NCI-H345 treated with DMSO at 0.1 percent for 48 hours (cell line): Measurements from ENCODE around the gene PDE6G.
A peak's percentile ranks its signal among the peaks of the same experiment; 100 is the strongest.
"Not testable (repeated sequence)": the region's sequence is repeated elsewhere in the genome, so short reads cannot be mapped to it uniquely, and the experiment has no call there.

Source experiments
- DNase-seq: peaks from one replicate; lab custom pipeline; 2025; ENCODE audit not compliant: unreplicated experiment; lab: John Stamatoyannopoulos, UW

PDE6G gene

DNA sequence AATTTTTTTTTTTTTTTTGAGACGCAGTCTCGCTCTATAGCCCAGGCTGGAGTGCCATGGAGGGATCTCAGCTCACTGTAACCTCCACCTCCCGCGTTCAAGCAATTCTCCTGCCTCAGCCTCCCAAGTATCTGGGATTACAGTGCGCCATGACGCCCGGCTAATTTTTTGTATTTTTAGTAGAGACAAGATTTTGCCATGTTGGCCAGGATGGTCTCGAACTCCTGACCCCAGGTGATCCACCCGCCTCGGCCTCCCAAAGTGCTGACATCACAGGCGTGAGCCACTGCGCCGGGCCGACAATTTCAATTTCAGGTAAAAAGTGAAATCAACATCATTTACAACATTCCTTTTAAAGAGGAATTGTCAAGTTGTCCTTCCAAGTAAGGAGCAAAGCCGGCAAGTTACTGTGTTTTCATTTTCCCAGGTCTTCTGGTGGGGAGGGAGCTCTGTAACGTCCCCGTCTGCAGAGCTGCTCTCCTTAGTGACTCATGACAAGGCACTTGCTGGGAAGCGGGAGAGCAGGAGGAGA, 20.3 kb downstream of the PDE6G start:
- no peak for DNase-seq

DNA sequence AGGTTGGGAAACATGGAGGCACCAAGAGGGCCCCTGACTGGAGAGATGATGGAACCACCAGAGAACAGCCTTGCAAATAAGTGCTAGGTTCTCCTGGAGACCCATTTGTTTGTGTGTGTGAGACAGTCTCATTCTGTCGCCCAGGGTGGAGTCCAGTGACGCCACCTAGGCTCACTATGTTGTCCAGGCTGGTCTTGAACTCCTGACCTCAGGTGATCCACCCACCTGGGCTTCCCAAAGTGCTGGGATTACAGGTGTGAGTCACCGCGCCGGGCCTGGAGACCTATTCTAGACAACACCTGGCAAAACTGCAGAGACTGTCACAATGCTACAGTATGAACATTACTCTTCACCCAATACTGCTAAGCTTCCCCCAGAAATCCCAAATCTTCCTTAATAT, 20.9 kb downstream of the PDE6G start:
- no peak for DNase-seq

DNA sequence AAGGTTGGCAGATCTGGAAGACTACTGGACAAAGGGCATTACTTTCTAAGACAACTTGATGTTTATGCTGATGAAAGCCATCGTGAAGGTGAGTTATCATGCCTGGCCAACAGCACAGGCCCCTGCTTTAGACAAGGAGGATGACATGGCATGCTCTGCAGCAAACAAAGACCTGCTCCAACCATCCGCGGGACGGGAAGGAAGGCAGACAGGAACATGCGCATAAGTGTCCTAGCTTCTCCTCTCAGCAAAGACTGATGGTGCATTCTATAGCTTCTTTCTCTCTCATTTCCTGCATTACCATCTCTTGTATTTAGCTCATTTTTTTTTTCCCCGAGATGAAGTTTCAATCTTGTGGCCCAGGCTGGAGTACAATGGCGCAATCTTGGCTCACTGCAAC, 24.9 kb downstream of the PDE6G start:
- DNase-seq, result no peak

DNA sequence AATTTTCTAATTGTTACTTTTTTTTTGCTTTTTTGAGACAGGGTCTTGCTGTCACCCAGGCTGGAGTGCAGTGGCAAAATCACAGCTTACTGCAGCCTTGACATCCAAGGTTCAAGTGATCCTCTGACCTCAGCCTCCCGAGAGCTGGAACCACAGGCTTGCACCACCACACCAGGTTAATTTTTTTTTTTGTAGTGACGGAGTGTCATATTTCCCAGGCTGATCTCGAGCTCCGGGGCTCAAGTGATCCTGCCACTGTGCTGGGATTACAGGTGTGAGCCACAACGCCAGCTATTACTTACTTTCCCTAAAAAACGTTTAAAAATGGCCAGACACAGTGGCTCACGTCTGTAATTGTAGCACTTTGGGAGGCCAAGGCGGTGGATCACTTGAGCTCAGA, 26.1 kb downstream of the PDE6G start:
- DNase-seq, result no peak

DNA sequence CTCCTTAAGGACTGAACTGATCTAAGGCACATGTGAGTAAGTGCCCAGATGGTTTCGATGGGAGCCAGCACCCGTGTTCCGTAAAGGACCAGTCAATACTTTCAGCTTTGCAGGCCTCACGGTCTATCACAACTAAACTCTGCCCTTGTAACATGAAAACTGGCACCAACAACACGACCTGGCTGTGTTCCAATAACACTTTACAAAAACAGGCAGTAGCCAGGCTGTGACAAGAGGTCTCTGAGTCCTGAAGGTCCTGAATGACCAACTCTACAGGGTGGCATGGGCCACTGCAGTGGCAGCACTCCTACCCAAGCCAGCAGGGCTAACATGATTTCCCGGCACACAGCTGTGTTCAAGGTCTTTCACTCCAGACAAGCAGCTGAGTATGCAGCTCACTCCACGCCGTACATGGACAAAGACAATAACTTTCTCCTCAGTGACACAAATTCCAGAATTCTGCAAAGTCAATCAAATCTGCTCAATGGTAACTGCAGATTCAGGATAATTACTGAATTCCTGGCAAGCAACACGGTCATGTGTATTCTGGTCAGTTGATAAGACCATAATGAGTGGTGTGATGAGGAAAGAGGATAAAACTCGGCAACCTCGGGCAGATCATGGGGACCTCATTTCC, 34.7 kb downstream of the PDE6G start:
- no peak for DNase-seq

DNA sequence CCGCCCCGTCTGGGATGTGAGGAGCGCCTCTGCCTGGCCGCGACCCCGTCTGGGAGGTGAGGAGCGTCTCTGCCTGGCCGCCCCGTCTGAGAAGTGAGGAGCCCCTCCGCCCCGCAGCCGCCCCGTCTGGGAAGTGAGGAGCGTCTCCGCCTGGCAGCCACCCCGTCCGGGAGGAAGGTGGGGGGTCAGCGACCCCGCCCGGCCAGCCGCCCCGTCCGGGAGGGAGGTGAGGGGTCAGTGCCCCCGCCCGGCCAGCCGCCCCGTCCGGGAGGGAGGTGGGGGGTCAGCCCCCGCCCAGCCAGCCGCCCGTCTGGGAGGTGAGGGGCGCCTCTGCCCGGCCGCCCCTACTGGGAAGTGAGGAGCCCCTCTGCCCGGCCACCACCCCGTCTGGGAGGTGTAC, 38.0 kb downstream of the PDE6G start:
- DNase-seq, result not testable (repeated sequence)

DNA sequence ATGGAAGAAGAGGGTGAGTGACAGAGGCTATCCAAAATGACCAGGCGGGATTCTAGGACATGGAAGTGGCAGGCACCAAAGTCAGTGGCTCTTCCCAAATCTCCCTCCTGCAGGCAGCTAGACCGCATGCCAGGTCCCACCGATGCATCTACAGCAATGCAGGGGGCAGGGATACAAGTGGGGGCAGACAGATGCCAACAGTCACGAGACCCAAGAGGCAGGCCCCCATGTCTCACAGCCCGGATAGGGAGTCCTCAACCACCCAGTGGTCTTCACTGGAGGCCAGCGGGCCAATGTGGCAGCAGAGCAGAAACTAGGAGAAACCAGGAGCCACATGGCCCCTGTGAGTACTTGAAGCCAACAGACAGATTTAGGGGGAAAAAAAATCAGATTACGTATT, 39.5 kb downstream of the PDE6G start:
- DNase-seq, result no peak

DNA sequence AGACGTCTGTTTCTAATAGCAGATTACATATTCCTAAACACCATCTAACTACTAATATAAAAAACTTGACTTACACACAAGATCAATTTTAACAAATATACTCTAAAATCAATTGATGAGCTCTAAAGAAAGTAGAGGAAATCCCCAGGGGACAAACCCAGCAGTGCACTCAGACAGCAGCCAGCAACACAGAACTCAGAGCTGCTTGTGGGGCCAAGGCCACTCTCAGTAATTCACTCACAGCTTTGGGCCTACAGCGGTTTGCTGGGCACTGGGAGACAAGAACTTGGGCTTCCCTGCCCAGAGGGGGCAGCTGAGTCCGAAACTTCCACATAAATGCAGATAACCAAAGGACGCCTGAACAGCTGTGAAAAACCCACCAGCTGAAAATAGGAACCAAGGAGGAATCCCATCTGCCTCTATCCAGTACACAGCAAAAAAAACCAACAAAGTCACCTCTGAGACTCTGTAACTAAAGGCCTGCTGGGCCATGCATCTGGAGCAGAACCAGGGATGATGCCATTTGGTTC, 40.9 kb downstream of the PDE6G start:
- no peak for DNase-seq

DNA sequence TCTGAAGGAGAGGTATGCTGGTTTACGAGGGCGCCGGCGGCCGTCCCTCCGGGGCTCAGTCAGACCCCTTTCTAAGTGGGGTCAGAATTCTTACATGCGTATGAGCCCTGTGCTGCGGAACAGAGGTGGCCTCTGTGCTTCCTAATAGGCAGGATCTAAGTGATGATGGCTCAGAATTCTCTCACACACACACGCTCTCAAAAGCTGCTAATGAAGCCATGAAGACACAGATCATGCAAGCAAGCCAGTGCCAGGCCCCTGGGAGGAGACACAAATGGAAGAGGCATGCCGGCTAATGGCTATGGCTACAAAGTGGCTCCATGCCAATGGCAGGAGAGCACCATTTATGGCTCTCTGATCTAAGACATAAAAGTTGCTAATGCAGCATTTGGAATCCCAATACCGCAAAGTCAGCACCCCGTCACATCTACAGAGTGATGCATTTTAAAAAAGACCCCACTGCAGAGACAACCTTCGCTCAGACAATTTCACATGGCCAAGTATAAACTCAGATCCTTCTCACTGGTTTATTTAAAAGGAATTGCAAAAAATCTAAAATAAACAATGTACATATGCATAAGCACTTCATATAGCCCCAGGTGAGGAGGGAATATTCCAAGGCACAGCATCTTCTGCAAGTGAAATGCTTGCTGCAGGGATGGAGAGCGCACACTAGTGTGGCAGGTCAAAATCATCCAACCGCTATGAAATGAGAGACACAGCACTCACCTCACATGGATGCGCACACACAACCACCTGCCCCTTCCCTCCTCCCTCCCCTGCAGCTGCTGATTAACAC, 44.0 kb downstream of the PDE6G start:
- no peak for DNase-seq

DNA sequence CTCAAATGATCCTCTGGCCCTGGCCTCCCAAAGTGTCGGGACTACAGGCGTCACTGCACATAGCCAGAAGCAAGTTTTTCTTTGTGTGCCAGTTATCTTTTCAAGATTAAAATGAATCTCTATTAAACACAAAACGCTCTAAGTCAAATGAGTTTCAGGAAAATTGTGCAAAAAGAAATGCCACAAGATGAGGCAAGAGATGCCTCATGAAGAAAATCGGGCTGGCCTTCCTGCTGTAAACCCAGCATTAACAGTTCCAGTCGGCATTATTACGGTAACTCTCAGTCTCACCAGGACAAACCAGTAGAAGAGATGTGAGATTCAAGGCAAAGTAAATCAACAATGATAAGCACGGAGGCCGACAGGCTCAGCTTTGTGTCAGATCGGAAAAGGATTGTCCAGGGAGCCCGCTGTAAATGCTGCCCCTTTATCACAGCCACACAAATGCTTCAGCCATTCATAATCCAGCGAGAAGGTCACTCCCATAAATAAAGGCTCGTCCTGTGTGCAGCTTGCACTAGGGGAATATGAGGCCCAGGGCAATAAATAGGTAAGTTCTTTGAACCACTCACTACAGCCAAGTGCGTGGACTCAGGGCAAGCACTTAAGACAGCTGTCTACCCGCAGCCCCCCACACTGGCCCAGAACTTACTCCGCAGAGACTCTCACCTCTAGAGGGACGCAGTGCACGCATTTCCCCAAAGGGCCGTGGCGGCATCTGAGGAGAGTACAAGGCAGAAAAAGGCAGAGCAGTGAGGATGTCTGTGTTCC, 46.6 kb downstream of the PDE6G start:
- no peak for DNase-seq

DNA sequence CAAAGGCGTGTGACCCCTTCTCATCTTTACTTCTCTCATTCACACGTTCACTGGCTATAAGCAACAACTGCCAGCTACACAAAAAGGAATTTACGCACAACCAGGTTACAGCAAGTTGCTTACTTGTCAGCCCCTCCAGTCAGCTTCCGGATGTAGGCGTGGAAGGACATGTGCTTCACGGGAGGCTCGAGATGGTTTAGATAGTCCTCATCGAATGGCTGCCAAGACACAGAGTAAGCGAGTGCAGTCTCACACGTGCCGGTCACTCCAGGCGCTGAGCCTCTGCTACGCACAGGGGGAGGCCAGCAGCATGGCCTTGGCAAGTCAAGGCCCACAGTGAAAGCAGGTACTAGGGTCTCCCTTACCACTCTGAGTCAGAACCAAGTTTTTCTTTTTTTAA, 47.7 kb downstream of the PDE6G start:
- no peak for DNase-seq

DNA sequence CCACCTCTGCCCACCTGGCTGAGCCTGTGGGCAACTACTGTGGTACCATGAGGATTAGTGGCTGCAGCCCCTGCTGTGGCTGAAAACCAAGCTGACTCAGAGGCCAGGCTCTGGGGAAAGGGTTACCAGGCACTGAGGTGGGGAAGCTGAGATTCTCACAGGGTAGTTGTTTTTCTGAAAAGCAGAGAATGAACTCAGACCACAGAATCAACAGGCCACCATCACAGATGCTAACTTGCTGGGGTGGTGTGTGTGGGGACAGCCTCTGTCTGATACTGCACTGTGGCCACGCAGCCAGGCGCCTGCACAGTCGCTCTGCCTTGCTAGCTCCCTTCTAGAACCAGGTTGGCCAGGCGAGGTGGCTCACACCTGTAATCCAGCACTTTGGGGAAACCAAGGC, 48.3 kb downstream of the PDE6G start:
- DNase-seq, result no peak

DNA sequence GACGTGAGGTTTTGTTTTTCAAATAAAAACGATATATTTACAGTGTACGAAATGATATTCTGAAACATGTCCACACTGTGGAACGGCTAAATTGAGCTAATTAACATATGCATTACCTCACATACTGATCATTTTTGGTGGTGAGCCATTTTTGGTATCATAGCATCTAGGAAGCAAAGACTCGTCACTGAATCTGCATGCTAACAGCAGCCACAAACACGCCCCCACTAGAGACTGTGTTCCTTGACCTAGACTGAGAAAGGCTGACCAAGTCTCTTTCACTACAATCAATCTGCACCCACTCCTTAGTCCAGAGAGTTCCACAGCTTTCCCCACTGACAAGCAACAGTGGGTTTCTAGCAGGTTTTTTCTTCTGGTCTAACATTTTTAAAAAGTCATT, 48.9 kb downstream of the PDE6G start:
- no peak for DNase-seq

DNA sequence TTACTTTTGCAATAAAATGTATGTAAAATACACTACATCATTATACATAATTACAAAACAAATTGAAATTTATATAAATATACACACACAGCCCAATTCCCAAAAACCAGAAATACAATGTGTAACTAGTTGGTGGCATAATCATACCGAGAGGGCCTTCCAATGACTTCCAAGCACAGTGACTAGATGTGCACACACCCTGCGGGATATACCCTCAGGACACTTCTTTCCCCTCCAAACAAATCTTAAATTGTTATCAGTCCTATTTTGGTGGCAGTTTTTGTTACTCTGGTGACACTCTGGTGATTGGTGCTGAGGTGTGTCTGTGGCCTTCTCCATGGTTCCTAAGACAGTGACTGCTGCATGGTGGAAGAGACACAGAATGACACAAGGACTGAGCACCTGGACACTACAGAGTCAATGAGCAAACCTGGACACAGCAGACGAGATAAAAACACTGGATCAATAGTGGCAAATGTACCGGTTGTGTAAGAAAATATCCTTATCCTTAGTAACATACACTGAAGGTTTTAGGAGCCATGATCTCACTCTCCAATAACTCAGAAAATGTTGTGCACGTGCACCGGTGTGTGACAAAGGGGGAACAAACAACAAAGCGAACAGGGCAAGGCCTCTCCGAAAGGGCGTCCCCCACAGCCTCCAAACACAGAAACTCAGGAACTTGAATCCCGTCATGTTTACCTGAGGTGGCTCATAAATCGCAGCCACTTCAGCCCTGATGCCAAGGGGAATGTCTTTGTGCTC, 52.3 kb downstream of the PDE6G start:
- no peak for DNase-seq

DNA sequence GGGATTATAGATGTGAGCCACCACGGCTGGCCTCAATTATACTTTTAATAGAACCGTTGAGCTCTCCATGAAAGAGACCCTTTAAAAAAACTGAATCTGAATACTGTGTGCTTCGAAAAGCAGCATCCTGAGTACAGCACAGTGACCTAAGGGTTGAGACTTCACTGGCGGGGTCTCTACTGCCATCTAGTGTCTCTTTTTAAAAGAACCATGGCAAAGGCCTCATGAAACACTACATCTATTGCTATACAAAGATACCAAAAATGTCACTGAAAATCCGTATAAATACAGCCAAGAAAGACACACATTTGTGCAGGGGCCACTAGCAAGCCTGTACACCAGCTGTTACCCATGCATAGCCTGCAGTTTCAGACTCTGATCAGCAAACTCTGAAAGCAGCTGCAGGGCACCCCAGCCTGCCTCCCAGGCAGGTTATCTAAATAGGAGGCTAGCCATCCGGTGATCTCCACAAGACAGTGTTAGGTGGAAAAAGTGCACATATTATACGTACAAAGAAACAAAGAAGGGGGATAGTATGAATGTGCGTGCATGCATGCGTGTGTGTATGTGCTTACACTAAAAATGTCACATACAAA, 54.7 kb downstream of the PDE6G start:
- DNase-seq, result peak; percentile 60
